HEK293T (cell line): Measurements from ENCODE around the gene LIN28B.

Experiments
- ARNT ChIP-seq: fragments of 450-650 bp; IDR thresholded peaks from 2 replicates; pipeline ENCODE4 v1.6.1; 2017; ENCODE audit warnings: mild to moderate bottlenecking
- BHLHE40 ChIP-seq: fragments of 450-650 bp; IDR thresholded peaks from 2 replicates; pipeline ENCODE4 v1.6.1; 2016; ENCODE audit warnings: mild to moderate bottlenecking, moderate library complexity, borderline replicate concordance
- CTBP1 ChIP-seq: fragments of 450-650 bp; IDR thresholded peaks from 2 replicates; pipeline ENCODE4 v1.6.1; 2016; ENCODE audit warnings: borderline replicate concordance
- ELF4 ChIP-seq: fragments of 450-650 bp; IDR thresholded peaks from 2 replicates; pipeline ENCODE4 v1.6.1; 2017; ENCODE audit warnings: antibody characterized with exemption
- FOXA1 ChIP-seq: fragments of 450-650 bp; IDR thresholded peaks from 2 replicates; pipeline ENCODE4 v1.6.1; 2016; ENCODE audit warnings: mild to moderate bottlenecking
- FOXK2 ChIP-seq: fragments of 450-650 bp; IDR thresholded peaks from 2 replicates; pipeline ENCODE4 v1.6.1; 2016; ENCODE audit warnings: mild to moderate bottlenecking
- FOXM1 ChIP-seq: fragments of 450-650 bp; IDR thresholded peaks from 2 replicates; pipeline ENCODE4 v1.6.1; 2017; ENCODE audit warnings: mild to moderate bottlenecking, borderline replicate concordance
- HDGF ChIP-seq: fragments of 450-650 bp; IDR thresholded peaks from 2 replicates; pipeline ENCODE4 v1.6.1; 2017; ENCODE audit warnings: antibody characterized with exemption, borderline replicate concordance
- L3MBTL2 ChIP-seq: fragments of 450-650 bp; conservative IDR thresholded peaks from 2 replicates; pipeline ENCODE4 v1.6.1; 2016; ENCODE audit warnings: mild to moderate bottlenecking
- LEF1 ChIP-seq: fragments of 450-650 bp; IDR thresholded peaks from 2 replicates; pipeline ENCODE4 v1.6.1; 2017; ENCODE audit warnings: mild to moderate bottlenecking, borderline replicate concordance
- NFRKB ChIP-seq: fragments of 450-650 bp; IDR thresholded peaks from 2 replicates; pipeline ENCODE4 v1.6.1; 2016; ENCODE audit warnings: mild to moderate bottlenecking, moderate library complexity
- SP1 ChIP-seq: fragments of 450-650 bp; IDR thresholded peaks from 2 replicates; pipeline ENCODE4 v1.6.1; 2017
- SUZ12 ChIP-seq: fragments of 450-650 bp; IDR thresholded peaks from 2 replicates; pipeline ENCODE4 v1.6.1; 2016; ENCODE audit warnings: mild to moderate bottlenecking
- TARDBP ChIP-seq: fragments of 450-650 bp; IDR thresholded peaks from 2 replicates; pipeline ENCODE4 v1.6.1; 2016

GRCh38 chr6:104956731-104957294, at the start of gene LIN28B:
- no peak for TF ChIP-seq SP1
- TF ChIP-seq NFRKB, result no peak
- no peak for TF ChIP-seq FOXM1
- no peak for TF ChIP-seq SUZ12
- no peak for TF ChIP-seq HDGF
- no peak for TF ChIP-seq TARDBP
- no peak for TF ChIP-seq LEF1
- no peak for TF ChIP-seq BHLHE40
- TF ChIP-seq FOXA1, result no peak
- TF ChIP-seq FOXK2, result no peak
- TF ChIP-seq ELF4, result no peak
- peak; percentile 50; the same call in 1 of the 2 replicates for TF ChIP-seq L3MBTL2
- TF ChIP-seq CTBP1, result peak; percentile 26; the same call in 1 of the 2 replicates
- TF ChIP-seq ARNT, result no peak
